SK-N-SH treated with all-trans-retinoic acid at 6 μM for 48 hours (cell line): ENCODE results near the gene BECN2.

Experiments
- BACH2 ChIP-seq: fragments of 250-450 bp; sonication (Bioruptor Pico); IDR thresholded peaks from 2 replicates; pipeline ENCODE4 v1.9.0; 2021; ENCODE audit warnings: mild to moderate bottlenecking, borderline replicate concordance
- CSDC2 ChIP-seq: fragments of 250-450 bp; sonication (Bioruptor Pico); IDR thresholded peaks from 2 replicates; pipeline ENCODE4 v1.5.0; 2020; ENCODE audit warnings: mild to moderate bottlenecking, moderate library complexity
- GLIS3 ChIP-seq: fragments of 250-450 bp; sonication (Bioruptor Pico); IDR thresholded peaks from 2 replicates; pipeline ENCODE4 v1.5.0; 2020; ENCODE audit warnings: mild to moderate bottlenecking, moderate library complexity
- ISL1 ChIP-seq: fragments of 250-450 bp; sonication (Bioruptor Pico); IDR thresholded peaks from 2 replicates; pipeline ENCODE4 v2.1.2; 2022; ENCODE audit warnings: mild to moderate bottlenecking, moderate library complexity
- OSR1 ChIP-seq: fragments of 250-450 bp; sonication (Bioruptor Pico); IDR thresholded peaks from 2 replicates; pipeline ENCODE4 v1.8.0; 2022; ENCODE audit warnings: moderate library complexity, mild to moderate bottlenecking, inconsistent platforms
- RARB ChIP-seq: fragments of 250-450 bp; sonication (Bioruptor Pico); IDR thresholded peaks from 2 replicates; pipeline ENCODE4 v1.8.0; 2021; ENCODE audit warnings: mild to moderate bottlenecking, moderate library complexity
- TCF4 ChIP-seq: fragments of 250-450 bp; sonication (Bioruptor Pico); IDR thresholded peaks from 2 replicates; pipeline ENCODE4 v1.8.0; 2021; ENCODE audit warnings: mild to moderate bottlenecking, moderate library complexity, borderline replicate concordance
- ZFP3 ChIP-seq: fragments of 250-450 bp; sonication (Bioruptor Pico); IDR thresholded peaks from 2 replicates; pipeline ENCODE4 v1.5.0; 2020; ENCODE audit warnings: mild to moderate bottlenecking, moderate library complexity
- ZFP30 ChIP-seq: fragments of 450-650 bp; formaldehyde crosslinking; IDR thresholded peaks from 2 replicates; pipeline ENCODE4 v1.5.0; 2022; ENCODE audit warnings: mild to moderate bottlenecking, moderate library complexity
- ZNF565 ChIP-seq: fragments of 450-650 bp; formaldehyde crosslinking; conservative IDR thresholded peaks from 2 replicates; pipeline ENCODE4 v1.5.0; 2020; ENCODE audit warnings: low read depth, mild to moderate bottlenecking, moderate library complexity
- ZNF8 ChIP-seq: fragments of 450-650 bp; formaldehyde crosslinking; IDR thresholded peaks from 2 replicates; pipeline ENCODE4 v1.5.0; 2020; ENCODE audit warnings: mild to moderate bottlenecking, moderate library complexity
- TF ChIP-seq, protein P1 (sequence below): fragments of 250-450 bp; sonication (Bioruptor Pico); IDR thresholded peaks from 2 replicates; pipeline ENCODE4 v1.8.0; 2020; ENCODE audit warnings: mild to moderate bottlenecking, moderate library complexity, borderline replicate concordance
- TF ChIP-seq, protein P2 (sequence below): fragments of 250-450 bp; sonication (Bioruptor Pico); IDR thresholded peaks from 2 replicates; pipeline ENCODE4 v1.8.0; 2021; ENCODE audit warnings: low read depth, mild to moderate bottlenecking, moderate library complexity, borderline replicate concordance

- TF ChIP-seq OSR1 (CRISPR knock-in tag) (no peak), ZFP3 (CRISPR knock-in tag) (no peak), ZNF565 (CRISPR knock-in tag) (no peak), ISL1 (no peak), BACH2 (CRISPR knock-in tag) (no peak), ZFP30 (CRISPR knock-in tag) (no peak), CSDC2 (no peak), TCF4 (CRISPR knock-in tag) (no peak), RARB (no peak), ZNF8 (CRISPR knock-in tag) (no peak), GLIS3 (CRISPR knock-in tag) (no peak)
- TF ChIP-seq, protein P1, sequence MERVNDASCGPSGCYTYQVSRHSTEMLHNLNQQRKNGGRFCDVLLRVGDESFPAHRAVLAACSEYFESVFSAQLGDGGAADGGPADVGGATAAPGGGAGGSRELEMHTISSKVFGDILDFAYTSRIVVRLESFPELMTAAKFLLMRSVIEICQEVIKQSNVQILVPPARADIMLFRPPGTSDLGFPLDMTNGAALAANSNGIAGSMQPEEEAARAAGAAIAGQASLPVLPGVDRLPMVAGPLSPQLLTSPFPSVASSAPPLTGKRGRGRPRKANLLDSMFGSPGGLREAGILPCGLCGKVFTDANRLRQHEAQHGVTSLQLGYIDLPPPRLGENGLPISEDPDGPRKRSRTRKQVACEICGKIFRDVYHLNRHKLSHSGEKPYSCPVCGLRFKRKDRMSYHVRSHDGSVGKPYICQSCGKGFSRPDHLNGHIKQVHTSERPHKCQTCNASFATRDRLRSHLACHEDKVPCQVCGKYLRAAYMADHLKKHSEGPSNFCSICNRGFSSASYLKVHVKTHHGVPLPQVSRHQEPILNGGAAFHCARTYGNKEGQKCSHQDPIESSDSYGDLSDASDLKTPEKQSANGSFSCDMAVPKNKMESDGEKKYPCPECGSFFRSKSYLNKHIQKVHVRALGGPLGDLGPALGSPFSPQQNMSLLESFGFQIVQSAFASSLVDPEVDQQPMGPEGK (CRISPR knock-in tag), result no peak
- TF ChIP-seq, protein P2, sequence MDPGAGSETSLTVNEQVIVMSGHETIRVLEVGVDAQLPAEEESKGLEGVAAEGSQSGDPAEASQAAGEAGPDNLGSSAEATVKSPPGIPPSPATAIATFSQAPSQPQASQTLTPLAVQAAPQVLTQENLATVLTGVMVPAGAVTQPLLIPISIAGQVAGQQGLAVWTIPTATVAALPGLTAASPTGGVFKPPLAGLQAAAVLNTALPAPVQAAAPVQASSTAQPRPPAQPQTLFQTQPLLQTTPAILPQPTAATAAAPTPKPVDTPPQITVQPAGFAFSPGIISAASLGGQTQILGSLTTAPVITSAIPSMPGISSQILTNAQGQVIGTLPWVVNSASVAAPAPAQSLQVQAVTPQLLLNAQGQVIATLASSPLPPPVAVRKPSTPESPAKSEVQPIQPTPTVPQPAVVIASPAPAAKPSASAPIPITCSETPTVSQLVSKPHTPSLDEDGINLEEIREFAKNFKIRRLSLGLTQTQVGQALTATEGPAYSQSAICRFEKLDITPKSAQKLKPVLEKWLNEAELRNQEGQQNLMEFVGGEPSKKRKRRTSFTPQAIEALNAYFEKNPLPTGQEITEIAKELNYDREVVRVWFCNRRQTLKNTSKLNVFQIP (CRISPR knock-in tag), result no peak
Observed at GRCh38 chr1:241979071-241979470, 21.5 kb downstream of the BECN2 start.
